ENCODE results near the gene DCLK1. TPM values are rescaled to one million over a fixed set of nuclear protein-coding genes. Genes with fewer than 3 reads are reported as not detected.
"Not testable (repeated sequence)": the region's sequence is repeated elsewhere in the genome, so short reads cannot be mapped to it uniquely, and the experiment has no call there.

Gene DCLK1
- total RNA-seq, 1 experiment from 2014 or later = not detected

- in situ Hi-C loops (cut with HindIII; ENCODE audit: low pct_unique_long_range_greater_than_20kb, low sequenced_read_pairs) (no loop called here), intact Hi-C loops (cut with micrococcal nuclease; ENCODE audit: unreplicated experiment) (no loop called here)
- Histone ChIP-seq H3K27ac (ENCODE audit: low read length) (no peak overlapping the region), H3K9me3 (ENCODE audit: control insufficient read depth, insufficient read depth, low read depth, low read length) (no peaks in the 10 kb centered on the region), H3K4me1 (ENCODE audit: control insufficient read depth, insufficient read depth, low read length) (no peaks in the 10 kb centered on the region), H3K36me3 (ENCODE audit: control insufficient read depth, insufficient read depth, low read length) (no peaks in the 10 kb centered on the region), H3K4me3 (ENCODE audit: low read depth in 2 of 2, low read length in 2 of 2) (no peak overlapping the region), H3K27me3 (ENCODE audit: control insufficient read depth, insufficient read depth, low read length) (no peaks in the 10 kb centered on the region)
- ATAC-seq = no peak
- ChIA-PET CTCF (no interaction called here), POLR2A (no interaction called here)
- TF ChIP-seq, protein P1, sequence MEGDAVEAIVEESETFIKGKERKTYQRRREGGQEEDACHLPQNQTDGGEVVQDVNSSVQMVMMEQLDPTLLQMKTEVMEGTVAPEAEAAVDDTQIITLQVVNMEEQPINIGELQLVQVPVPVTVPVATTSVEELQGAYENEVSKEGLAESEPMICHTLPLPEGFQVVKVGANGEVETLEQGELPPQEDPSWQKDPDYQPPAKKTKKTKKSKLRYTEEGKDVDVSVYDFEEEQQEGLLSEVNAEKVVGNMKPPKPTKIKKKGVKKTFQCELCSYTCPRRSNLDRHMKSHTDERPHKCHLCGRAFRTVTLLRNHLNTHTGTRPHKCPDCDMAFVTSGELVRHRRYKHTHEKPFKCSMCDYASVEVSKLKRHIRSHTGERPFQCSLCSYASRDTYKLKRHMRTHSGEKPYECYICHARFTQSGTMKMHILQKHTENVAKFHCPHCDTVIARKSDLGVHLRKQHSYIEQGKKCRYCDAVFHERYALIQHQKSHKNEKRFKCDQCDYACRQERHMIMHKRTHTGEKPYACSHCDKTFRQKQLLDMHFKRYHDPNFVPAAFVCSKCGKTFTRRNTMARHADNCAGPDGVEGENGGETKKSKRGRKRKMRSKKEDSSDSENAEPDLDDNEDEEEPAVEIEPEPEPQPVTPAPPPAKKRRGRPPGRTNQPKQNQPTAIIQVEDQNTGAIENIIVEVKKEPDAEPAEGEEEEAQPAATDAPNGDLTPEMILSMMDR (IDR thresholded peaks at IDR 0.05) = no peak
- TF ChIP-seq, protein P2, sequence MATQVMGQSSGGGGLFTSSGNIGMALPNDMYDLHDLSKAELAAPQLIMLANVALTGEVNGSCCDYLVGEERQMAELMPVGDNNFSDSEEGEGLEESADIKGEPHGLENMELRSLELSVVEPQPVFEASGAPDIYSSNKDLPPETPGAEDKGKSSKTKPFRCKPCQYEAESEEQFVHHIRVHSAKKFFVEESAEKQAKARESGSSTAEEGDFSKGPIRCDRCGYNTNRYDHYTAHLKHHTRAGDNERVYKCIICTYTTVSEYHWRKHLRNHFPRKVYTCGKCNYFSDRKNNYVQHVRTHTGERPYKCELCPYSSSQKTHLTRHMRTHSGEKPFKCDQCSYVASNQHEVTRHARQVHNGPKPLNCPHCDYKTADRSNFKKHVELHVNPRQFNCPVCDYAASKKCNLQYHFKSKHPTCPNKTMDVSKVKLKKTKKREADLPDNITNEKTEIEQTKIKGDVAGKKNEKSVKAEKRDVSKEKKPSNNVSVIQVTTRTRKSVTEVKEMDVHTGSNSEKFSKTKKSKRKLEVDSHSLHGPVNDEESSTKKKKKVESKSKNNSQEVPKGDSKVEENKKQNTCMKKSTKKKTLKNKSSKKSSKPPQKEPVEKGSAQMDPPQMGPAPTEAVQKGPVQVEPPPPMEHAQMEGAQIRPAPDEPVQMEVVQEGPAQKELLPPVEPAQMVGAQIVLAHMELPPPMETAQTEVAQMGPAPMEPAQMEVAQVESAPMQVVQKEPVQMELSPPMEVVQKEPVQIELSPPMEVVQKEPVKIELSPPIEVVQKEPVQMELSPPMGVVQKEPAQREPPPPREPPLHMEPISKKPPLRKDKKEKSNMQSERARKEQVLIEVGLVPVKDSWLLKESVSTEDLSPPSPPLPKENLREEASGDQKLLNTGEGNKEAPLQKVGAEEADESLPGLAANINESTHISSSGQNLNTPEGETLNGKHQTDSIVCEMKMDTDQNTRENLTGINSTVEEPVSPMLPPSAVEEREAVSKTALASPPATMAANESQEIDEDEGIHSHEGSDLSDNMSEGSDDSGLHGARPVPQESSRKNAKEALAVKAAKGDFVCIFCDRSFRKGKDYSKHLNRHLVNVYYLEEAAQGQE (IDR thresholded peaks at IDR 0.05; ENCODE audit: insufficient read depth in 1 of 2, low read depth in 2 of 2, low read length in 1 of 2) = no peak
- no peak for TF ChIP-seq SIN3A (IDR thresholded peaks at IDR 0.05; ENCODE audit: borderline replicate concordance, insufficient read depth, low read depth, low read length)
- TF ChIP-seq TCF7L2 (IDR thresholded peaks at IDR 0.05; ENCODE audit: low read depth, low read length) = no peak
- TF ChIP-seq POLR2AphosphoS5 (IDR thresholded peaks at IDR 0.05; ENCODE audit: low read depth, low read length) = no peak
- no TSS peak for BruUV-seq (replicated peaks)
- DNase-seq (ENCODE audit: low read depth, low spot score) = no peak
These were observed 155.1 kb downstream of the DCLK1 start for GRCh38 chr13:35976126-35976525.

- in situ Hi-C loops (cut with HindIII; ENCODE audit: low pct_unique_long_range_greater_than_20kb, low sequenced_read_pairs); CTCF ChIA-PET; BruUV-seq (replicated peaks): not testable (repeated sequence)
These were observed 164.2 kb downstream of the DCLK1 start for GRCh38 chr13:35966951-35967350.

DNA sequence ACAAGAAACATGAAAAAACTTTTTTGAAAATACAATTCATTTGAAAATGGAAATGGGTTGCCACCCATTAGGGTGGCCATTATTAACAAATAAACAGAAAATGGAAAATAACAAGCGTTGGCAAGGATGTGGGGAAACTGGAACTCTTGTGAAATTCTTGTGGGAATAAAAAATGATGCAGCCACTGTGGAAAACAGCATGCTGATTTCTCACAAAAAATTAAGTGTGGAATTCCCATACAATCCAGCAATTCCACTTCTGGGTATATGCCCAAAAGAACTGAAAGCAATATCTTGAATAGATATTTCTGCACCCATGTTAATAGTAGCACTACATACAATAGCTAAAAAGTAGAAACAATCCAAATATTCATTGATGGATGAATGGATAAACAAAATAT lies 165.2 kb downstream of the DCLK1 start:
- POLR2A ChIA-PET = no interaction called here
- no peaks in the 10 kb centered on the region for H3K9me3 ChIP-seq (ENCODE audit: control insufficient read depth, insufficient read depth, low read depth, low read length)

More at GRCh38 chr13:35966951-35967350, 164.2 kb downstream of the DCLK1 start:
- intact Hi-C loops (cut with micrococcal nuclease; ENCODE audit: unreplicated experiment); H3K4me3 ChIP-seq (ENCODE audit: low read depth in 2 of 2, low read length in 2 of 2); H3K4me1 ChIP-seq (ENCODE audit: control insufficient read depth, insufficient read depth, low read length); H3K9me3 ChIP-seq (ENCODE audit: control insufficient read depth, insufficient read depth, low read depth, low read length); H3K36me3 ChIP-seq (ENCODE audit: control insufficient read depth, insufficient read depth, low read length); DNase-seq (ENCODE audit: low read depth, low spot score); ATAC-seq; POLR2A ChIA-PET; H3K27me3 ChIP-seq (ENCODE audit: control insufficient read depth, insufficient read depth, low read length); H3K27ac ChIP-seq (ENCODE audit: low read length): not testable (repeated sequence)

More for the DNA sequence above, 165.2 kb downstream of the DCLK1 start:
- H3K4me3 ChIP-seq (ENCODE audit: low read depth in 2 of 2, low read length in 2 of 2) = no peak overlapping the region
- H3K27ac ChIP-seq (ENCODE audit: low read length) = no peak overlapping the region
- no TSS peak for BruUV-seq (replicated peaks)
- H3K4me1 ChIP-seq (ENCODE audit: control insufficient read depth, insufficient read depth, low read length) = no peaks in the 10 kb centered on the region
- CTCF ChIA-PET = no interaction called here
- ATAC-seq (no peak), DNase-seq (ENCODE audit: low read depth, low spot score) (no peak)
- no peaks in the 10 kb centered on the region for H3K27me3 ChIP-seq (ENCODE audit: control insufficient read depth, insufficient read depth, low read length)
- TF ChIP-seq SIN3A (IDR thresholded peaks at IDR 0.05; ENCODE audit: borderline replicate concordance, insufficient read depth, low read depth, low read length) (no peak), POLR2AphosphoS5 (IDR thresholded peaks at IDR 0.05; ENCODE audit: low read depth, low read length) (no peak), TCF7L2 (IDR thresholded peaks at IDR 0.05; ENCODE audit: low read depth, low read length) (no peak)
- TF ChIP-seq, protein P1 (IDR thresholded peaks at IDR 0.05) = no peak
- TF ChIP-seq, protein P2 (IDR thresholded peaks at IDR 0.05; ENCODE audit: insufficient read depth in 1 of 2, low read depth in 2 of 2, low read length in 1 of 2) = no peak
- intact Hi-C loops (cut with micrococcal nuclease; ENCODE audit: unreplicated experiment) (no loop called here), in situ Hi-C loops (cut with HindIII; ENCODE audit: low pct_unique_long_range_greater_than_20kb, low sequenced_read_pairs) (no loop called here)
- no peaks in the 10 kb centered on the region for H3K36me3 ChIP-seq (ENCODE audit: control insufficient read depth, insufficient read depth, low read length)
